Fibroblast of the aortic adventitia (primary cell): Measurements from ENCODE around the gene DENND1A. TPM values are rescaled to one million over a fixed set of nuclear protein-coding genes. Genes with fewer than 3 reads are reported as not detected.
A peak's percentile ranks its signal among the peaks of the same experiment; 100 is the strongest.

Experiments used
- DNase-seq: peaks from one replicate; pipeline ENCODE4 v3.0.0-alpha.2; 2010; ENCODE audit warnings: low read depth
- H3K4me3 ChIP-seq: 2 replicates; pipeline ENCODE4 v1.5.1; 2011; ENCODE audit warnings: low read depth, mild to moderate bottlenecking, control low read depth, low read length, moderate library complexity
- CTCF ChIP-seq: IDR thresholded peaks from 2 replicates; pipeline ENCODE4 v1.5.1; 2011; ENCODE audit warnings: mild to moderate bottlenecking, low read length, control low read depth, inconsistent platforms; ENCODE audit not compliant: insufficient read depth
- total RNA-seq: library from RNA; depleted of rRNA; stranded (reverse); fragments of >200 nt; gene quantifications from 2 replicates; pipeline ENCODE4 v1.2.3, GENCODE V29; 2012; ENCODE audit warnings: low replicate concordance

Gene DENND1A
- total RNA-seq, 1 donor = 27.7 TPM

- no peak for DNase-seq
- no peak for TF ChIP-seq CTCF
- no peak overlapping the region for H3K4me3 ChIP-seq
Measured at GRCh38 chr9:123876750-123877149, 53.2 kb downstream of the DENND1A start.

GRCh38 chr9:123872710-123873109, 57.2 kb downstream of the DENND1A start:
- no peak overlapping the region for H3K4me3 ChIP-seq
- DNase-seq = no peak
- no peak for TF ChIP-seq CTCF

GRCh38 chr9:123871781-123872180, 58.1 kb downstream of the DENND1A start:
- no peak overlapping the region for H3K4me3 ChIP-seq
- no peak for TF ChIP-seq CTCF
- no peak for DNase-seq

- DNase-seq = peak; percentile 2
- no peak overlapping the region for H3K4me3 ChIP-seq
- TF ChIP-seq CTCF = no peak
Measured at GRCh38 chr9:123868002-123868401, 61.9 kb downstream of the DENND1A start.

GRCh38 chr9:123867034-123867433, 62.9 kb downstream of the DENND1A start:
- no peak overlapping the region for H3K4me3 ChIP-seq
- no peak for TF ChIP-seq CTCF
- DNase-seq = no peak

GRCh38 chr9:123866497-123866896, 63.4 kb downstream of the DENND1A start:
- DNase-seq = no peak
- TF ChIP-seq CTCF = no peak
- H3K4me3 ChIP-seq = no peak overlapping the region

DNA sequence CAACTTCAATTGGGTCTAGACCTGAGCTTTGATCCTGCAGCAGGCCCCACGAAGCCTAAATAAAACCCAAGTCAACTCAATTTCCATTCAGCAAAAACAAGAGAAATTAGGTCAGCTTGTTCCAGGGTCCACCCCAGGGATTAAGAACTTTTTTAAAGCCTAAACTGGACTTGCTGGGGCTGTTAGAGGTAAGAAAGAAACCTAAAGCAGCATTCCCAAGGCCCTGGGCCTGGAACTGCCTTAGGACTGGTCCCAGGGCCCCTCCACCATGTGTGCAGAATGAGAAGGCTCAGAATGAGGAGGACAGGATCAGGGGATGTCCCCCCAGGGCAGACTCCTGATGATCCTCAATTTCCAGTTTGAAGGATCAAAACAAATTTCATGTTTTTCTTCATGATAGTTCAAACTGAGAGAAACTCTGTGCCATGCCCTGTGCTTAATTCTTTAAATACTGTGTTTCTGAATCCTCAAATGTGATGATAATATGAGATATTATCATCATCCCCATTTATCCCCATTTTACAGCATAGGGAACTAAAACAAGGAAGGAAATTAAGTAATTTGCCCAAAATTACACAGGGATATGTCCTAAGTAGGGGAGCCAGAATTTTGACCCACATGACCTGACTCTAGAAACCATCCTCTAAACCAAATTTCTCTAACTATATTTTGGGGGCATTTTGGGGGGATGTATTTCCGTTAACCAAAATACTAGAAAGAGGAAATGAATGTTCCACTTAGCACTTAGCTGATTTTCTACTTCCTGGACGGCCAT, 64.5 kb downstream of the DENND1A start:
- H3K4me3 ChIP-seq = no peak overlapping the region
- no peak for DNase-seq
- no peak for TF ChIP-seq CTCF
